HG03521 (cell line): ENCODE results near the gene DEK.
A peak's percentile ranks its signal among the peaks of the same experiment; 100 is the strongest.
"Not testable (repeated sequence)": the region's sequence is repeated elsewhere in the genome, so short reads cannot be mapped to it uniquely, and the experiment has no call there.

Source experiments
- ATAC-seq: cut with Tn5 transposase; IDR thresholded peaks from one replicate; pipeline ENCODE4 v1.9.1; 2021; ENCODE audit warnings: mild to moderate bottlenecking, moderate library complexity; ENCODE audit not compliant: unreplicated experiment

The DEK gene, protein sequence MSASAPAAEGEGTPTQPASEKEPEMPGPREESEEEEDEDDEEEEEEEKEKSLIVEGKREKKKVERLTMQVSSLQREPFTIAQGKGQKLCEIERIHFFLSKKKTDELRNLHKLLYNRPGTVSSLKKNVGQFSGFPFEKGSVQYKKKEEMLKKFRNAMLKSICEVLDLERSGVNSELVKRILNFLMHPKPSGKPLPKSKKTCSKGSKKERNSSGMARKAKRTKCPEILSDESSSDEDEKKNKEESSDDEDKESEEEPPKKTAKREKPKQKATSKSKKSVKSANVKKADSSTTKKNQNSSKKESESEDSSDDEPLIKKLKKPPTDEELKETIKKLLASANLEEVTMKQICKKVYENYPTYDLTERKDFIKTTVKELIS

DNA sequence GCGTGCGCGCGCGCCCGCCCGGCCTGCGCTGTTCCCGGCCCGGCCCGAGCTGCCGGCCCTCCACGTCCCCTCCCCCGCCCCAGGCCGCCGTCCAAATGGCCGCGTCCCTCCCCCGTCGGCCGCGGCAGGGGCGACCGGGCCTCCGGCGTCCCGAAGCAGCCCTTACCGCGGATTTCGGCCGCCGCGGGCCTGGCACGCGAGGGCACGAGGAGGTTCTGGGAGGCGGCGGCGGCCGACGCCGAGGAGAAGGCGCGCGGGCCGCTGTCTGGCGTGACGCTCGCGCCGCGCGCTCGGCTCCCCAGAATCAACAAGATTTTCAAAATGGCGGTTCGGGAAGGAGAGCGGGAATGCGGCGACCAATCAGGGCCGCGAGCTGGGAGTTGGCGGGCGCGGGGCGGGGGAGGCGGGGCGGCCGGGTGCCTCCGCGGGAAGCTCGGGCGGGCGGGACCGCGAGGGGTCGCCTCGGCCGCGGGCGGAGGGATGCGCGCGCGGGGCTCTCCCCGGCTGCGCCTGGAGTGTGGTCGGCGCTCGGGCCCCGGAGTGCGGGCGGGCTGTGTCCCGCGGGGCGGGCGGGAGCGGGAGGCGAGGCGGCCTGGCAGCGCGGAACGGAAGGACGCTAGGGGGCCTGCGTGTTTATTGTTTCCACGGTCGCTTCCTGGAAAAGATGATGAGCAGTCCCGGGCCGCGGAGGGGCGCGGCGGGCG lies at the start of gene DEK:
Gene DEK (minus strand): TSS at position 312 of the 704 bp plus-strand sequence. CDS start 543 bp downstream, outside the sequence.
- ATAC-seq, result peak; percentile 38

DNA sequence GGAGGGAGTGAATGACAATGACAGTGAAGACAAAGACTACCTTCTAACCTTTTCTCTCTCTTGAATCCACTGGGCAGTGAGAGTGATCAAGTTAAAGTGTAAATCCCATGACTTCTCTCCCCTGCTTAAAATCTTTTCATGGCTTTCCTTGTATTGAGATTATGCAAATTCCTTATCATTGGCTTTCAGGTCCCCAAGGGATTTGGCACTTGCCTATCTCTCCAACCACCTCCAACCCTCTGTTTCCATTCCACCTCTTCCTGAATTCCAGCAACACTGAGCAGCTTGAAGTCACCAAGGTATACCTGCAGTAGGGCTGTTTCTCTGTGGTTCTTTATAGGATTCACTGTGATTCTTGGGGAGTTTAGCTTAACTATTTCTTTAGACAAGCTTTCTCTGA lies 48.0 kb upstream of the DEK start:
- ATAC-seq, result no peak

DNA sequence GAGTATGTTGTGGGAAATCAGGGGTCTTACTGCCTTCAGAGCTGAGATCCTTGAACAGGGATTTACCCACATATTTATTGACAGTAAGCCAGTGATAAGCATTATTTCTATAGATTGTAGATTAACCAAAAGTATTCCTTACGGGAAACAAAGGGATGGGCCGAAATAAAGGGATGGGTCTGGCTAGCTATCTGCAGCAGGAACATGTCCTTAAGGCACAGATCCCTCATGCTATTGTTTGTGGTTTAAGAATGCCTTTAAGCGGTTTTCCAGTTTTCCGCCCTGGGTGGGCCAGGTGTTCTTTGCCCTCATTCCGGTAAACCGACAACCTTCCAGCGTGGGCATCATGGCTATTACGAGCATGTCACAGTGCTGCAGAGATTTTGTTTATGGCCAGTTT lies 45.7 kb upstream of the DEK start:
- ATAC-seq, result not testable (repeated sequence)

DNA sequence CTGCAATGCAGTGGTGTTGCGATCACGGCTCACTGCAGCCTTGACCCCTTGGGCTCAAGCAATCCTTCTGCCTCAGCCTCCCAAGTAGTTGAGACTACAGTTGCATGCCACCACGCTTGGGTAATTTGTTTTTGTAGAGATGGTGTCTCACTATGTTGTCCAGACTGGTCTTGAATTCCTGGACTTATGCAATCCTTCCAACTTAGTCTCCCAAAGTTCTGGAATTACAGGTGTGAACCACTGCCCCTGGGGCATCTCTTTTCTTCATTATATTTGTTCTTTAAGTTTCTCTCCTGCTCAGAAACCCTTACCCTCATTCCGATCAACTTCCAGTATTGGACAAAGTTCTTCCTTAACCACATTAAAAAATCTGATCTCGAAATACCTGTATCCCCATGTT lies 44.7 kb upstream of the DEK start:
- no peak for ATAC-seq

DNA sequence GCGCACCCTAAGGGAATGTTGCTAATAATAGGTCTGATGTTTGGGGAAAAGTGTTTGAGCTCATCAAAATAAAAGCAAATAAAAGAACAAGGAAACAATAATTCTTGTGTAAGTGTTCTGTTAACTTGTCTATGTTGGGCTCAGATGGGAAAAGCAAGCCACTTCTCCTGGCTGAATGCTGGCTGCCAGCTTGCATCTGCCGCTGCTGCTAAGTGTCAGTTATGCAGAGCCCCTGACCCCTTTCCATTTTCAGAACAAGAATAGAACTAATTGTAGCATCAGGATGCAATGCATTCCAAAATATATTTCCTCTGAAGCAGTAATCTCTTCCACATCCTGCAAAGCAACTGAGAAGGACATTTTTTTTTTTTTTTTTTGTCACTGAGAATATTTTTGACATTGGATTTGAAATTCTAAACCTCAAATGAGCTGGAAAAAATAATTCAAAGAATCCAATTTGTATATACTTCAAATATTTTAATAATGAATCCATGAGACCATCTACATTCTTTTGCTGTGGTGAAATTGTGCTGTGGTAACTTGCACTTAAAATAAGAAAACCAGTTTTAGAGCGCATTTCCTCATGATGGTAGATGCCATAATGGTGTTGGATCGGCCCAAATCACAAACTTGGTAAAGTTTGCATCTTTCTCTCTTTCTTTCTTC lies 43.9 kb upstream of the DEK start:
- ATAC-seq, result no peak

DNA sequence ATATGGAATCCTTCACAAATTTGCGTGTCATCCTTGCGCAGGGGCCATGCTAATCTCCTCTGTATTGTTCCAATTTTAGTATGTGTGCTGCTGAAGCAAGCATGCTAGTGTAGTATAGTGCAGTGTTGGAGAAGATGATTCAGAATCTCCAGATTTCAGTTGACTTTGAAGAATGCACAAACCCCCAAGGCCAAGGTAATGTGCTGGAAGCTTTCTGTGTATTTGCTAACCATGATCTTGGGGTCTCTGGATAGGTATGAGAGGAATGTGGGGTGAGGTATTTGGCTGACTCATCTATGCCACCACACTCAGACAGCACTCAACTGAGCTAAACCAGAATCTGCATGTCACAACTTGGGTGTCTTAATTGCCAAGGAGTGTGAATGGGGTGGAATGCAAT lies 42.6 kb upstream of the DEK start:
- no peak for ATAC-seq

DNA sequence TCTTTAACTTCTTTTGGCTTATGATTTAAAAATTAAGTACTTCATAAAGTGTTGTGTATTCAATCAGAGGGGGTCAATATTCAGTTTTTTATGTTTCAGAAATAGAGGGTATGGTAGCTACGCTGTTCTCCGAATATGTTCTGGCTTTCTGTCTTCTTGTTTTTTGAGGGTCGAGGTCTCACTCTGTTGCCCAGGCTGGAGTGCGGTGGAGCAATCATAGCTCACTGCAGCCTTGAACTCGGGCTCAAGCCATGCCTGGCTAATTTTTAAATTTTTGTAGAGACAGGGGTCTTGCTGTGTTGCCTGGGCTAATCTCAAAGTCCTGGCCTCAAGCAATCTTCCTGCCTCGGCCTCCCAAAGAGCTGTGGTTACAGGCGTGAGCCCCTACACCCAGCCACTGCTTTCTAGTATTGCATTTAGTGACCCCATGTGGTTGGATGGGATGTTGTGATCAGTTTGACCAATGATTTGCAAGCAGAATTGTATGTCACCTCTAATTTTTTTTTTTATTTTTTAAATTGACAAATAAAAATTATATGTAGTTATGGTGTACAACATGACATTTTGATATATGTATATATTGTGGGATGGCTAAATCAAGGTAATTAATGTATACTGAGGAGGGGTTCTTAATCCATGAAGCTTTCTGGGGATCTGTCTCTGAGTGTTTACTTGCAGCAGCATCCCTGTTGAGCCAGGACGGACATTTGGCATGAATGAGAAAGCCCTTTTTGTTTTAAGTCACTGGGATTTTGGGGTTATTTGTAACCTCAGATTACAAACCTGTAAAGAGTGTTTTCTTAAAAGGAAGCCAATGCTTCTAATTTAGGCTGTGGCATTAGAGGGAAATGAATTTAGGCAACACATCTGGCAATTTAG lies 38.5 kb upstream of the DEK start:
- ATAC-seq, result no peak

DNA sequence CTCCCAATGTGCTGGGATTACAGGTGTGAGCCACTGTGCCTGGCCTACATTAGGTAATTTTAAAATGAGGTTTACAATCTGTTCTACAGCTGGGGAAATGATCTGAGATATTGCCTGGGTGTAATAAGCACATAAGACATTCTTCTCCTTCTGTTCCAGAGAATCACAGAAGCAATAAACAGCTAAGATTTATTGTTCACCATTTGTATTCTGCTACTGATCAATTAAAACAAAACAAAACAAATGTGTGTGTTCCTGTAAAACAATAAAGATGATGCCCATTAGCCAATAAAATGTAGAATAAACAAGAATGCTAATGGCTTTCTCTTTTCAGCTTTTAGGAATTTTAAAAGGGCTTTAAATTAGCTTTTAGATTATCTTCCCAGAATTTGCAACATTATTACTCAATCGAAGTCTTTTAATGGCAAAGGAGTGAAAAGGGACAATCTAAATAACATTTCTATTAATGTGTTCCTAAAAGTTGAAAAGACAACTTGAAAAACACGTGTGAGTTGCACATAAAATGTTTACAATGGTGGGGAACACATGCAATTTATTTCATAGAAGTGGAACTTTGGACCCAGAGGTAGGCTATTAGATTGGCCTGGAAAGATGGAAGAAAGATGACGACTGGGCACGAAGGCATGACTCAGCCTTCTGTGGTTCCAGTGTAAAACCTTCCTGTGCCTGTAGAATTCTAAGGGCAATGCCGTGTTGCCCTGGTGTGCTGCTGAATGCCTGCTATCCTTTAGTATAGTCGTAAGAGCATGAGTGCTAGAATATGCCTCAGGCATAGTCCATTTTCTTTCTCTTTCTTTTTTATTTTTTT lies 29.0 kb upstream of the DEK start:
- no peak for ATAC-seq

DNA sequence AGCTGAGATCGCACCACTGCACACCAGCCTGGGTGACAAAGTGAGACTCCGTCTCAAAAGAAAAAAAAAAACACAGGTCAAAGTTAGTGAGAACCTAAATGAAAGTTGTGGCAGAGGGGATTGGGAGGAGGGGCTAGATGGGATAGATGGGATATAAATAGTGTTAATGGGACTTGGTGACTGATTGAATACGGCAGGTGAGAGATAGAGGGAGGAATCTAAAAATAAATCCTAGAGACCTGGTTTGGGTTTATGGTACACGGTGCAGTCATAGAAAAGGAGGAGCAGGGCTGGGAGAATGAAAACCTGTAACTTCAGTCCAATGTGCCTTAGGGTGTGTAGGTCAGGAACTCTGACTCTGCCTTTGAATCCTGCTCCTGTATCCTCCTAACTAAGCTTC lies 25.0 kb upstream of the DEK start:
- ATAC-seq, result no peak

DNA sequence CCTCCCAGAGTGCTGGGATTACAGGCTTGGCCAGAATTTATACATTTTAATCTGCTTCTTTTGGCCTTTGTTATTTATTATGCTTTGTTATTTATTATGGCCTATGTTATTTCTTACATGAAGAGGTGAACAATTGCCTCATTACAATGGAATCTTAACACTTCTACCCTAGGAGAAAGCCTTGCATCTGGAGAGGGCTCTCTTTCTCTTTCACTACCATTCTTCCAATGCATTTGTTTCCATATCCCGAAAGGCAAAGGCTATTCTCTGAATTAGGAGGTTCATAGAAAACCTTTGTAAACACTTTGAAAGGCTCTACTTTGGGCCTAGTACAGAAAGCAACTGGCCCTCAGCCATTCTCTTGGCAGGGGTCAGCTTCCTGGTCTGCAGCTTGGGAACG lies 19.9 kb upstream of the DEK start:
- ATAC-seq, result no peak

DNA sequence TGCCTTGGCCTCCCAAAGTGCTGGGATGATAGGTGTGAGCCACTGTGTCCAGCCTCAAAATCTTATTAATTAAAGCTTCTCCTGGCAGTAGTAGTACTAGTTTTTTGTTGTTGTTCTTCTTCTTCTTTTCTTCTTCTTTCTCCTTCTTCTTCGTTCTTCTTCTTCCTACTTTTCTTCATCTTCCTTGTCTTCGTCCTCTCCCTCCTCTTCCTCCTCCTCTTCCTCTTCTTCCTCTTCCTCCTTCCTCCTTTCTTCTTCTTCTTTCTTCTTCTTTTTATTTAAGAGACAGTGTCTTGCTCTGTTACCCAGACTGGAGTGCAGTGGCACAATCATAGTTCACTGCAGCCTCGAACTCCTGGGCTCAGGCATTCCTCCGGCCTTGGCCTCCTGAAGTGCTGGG lies 17.2 kb upstream of the DEK start:
- ATAC-seq, result no peak

DNA sequence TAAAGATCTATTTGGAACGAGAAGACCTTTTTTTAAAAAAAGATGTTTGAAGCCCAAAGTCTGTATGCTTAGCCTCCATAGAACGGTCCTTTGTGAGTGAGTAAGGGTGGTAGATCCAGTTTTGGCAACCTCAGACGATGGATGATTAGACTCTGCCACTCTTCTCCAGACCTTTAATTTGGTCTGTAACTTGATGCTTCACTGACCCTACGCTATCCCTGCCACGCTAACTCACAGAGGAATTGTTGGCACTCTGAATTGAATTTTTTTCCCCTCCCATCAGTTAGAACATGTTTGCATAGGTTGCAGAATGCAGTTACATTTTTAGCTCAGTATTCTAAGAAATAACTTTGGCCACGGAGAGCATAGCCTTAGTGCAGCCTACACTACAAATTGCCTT lies 15.8 kb upstream of the DEK start:
- no peak for ATAC-seq

DNA sequence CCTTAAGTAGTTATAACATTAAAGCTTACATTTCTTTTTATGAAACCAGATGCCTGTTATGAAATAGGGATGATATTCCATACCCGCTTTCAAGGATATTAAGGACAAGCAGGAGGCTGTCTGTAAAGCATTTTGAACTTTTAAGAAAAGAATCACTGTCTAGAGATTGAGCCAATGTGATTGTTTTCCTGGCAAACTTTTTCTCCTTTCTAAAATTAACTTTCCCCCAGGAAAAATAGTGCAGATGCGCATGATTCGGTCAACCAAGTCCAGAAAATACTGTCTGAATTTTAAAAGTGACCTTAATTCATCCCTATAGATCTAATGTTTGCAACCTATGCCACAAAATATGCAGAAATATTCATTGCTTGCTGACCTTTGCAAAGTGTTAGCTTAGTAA lies 15.1 kb upstream of the DEK start:
- no peak for ATAC-seq

DNA sequence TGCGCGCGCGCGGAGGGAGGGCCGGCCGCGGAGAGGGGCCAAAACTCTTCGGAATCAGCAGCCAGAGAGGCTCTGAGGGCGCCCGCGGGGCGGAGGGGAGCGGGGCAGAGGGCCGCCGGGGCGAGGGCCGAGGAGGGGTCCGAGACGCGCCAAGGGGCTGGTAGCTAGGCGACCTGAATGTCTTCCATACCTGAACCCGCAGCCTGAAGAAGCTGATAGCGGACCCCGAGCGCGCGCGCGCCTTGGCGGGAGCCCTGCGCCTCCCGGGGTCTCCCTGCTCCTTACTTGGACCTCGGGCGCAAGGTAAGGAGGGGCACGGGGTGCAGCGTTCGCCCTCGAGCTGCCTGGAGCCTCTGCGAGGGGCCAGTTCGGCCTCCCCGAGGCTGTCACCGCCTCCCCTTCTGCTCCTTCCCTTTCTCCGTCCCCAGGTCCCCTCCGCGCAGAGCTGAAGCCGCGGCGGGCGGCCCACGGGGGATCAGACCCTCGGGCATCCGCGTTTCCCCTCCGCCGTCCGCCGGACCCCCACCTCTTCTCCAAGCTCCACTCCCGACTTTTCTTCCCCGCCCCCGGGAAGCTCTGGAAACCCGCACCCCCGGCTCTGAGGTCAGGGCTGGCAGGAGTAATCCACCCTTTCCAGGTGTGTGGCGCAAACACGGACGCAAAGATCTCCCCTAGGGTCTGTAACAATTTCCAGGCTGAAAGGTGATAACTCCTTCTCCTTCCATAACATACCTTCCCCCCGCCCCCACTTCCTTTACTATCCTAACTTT lies 13.1 kb upstream of the DEK start:
- ATAC-seq, result no peak

DNA sequence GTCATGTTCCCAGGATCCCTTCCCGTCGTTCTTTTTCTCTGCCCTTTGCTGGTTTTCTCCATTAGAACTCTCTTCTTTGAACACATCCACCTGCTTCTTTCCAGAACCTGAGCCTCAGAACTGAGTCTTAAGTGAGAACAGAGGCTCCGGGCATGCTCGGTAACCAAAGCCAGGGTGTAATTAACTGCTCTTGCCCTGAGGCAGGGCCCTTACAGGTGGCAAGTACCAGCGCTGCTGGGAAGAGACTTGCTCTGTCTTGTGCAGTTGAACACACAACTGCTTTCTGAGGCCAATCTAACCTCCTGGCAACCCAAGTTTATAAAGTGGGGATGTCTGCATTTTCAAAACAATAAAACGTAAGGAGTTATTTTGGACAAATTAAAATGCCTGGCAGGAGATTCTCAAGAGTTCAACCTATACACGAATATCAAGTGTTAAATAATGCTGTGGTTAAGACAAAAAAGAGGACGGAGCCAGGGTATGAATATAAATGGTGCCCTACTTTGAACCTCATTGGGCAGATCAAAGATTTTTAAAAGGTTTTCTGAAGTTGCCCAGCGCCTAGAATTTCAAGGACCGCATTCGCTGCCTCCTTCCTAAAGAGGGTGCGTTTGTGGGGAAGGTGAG lies 12.4 kb upstream of the DEK start:
- no peak for ATAC-seq

DNA sequence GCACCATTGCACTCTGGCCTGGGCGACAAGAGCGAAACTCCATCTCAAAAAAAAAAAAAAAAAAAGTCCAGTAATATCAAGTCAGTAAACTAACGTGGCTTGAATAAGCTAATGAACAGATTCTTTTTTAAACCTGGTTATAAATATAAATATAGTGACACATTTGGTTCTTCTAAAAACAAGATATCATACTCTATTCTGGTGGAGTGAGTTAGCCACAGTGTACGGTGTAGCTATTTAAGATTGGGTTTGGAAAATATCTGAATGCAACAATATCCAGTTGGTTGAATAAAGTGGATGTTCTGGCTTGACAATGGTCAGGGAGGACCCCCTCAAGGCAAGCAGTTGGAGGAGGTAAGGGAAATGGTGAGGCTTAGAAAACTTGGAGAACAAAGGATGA lies 5.9 kb upstream of the DEK start:
- no peak for ATAC-seq

DNA sequence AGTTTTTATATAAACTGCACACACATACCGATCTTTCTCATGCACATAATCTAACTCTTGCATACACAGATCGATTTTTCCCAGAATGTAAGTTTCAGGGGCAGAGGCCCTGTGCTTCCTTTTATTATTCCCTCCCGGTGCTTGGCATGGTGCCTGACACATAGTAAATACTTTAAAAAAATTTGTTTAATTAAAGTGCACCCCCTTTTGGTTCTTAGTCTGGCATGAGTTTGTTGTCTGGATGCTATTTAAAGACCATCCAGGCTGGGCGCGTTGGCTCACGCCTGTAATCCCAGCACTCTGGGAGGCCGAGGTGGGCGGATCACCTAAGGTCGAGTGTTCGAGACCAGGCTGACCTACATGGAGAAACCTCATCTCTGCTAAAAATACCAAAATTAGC lies 5.4 kb upstream of the DEK start:
- ATAC-seq, result no peak

DNA sequence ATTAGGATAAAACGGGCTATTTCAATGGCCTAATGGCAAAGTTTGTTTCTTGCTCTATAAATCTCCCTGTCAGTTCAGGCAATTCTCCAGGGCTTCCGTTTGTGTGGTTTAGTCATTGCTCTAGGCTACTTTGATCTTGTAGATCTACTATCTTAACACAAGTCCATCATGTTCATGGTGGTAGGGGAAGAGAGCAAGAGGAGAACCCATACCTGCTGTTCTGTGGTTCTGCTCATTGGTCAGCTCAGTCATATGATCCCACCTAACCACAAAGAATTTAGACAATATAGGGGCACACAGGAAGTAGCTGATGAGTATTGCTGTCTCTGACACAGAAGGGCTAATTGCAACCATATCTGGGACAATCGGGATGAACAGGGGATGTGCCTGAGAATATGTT lies 4.9 kb upstream of the DEK start:
- no peak for ATAC-seq

DNA sequence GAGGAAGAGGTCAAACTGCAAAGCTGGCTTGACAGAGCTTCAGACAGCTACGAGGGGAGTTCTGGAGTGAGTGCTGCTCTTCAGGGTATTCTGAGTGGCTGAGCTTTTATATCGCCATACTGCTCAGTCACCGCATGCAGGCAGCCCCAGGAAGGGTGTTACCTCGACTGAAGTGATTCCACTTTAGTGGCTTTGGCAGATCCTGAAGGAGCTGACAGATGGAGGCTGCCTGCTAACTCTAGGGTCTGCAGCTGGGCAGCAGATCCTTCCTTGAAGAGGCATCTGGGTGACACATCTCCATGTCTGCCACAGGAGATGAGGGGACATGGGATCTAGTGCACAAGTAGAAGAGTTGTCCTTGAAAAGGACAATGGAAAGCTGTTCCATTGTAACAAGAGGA lies 3.7 kb upstream of the DEK start:
- no peak for ATAC-seq
